IPS-NIHi7 (cell line): ENCODE results near the gene FLVCR1.
"Not testable (repeated sequence)": the region's sequence is repeated elsewhere in the genome, so short reads cannot be mapped to it uniquely, and the experiment has no call there.

Experiments
- DNase-seq: peaks from one replicate; pipeline ENCODE4 v3.0.0; 2012; ENCODE audit warnings: mixed read lengths; ENCODE audit errors: extremely low spot score

Gene FLVCR1

GRCh38 chr1:212857992-212858460 lies at the start of gene FLVCR1:
FLVCR1 (plus strand) TSS chr1:212858275; CDS start chr1:212858453, 178 bp downstream.
- peak; percentile 99 for DNase-seq

DNA sequence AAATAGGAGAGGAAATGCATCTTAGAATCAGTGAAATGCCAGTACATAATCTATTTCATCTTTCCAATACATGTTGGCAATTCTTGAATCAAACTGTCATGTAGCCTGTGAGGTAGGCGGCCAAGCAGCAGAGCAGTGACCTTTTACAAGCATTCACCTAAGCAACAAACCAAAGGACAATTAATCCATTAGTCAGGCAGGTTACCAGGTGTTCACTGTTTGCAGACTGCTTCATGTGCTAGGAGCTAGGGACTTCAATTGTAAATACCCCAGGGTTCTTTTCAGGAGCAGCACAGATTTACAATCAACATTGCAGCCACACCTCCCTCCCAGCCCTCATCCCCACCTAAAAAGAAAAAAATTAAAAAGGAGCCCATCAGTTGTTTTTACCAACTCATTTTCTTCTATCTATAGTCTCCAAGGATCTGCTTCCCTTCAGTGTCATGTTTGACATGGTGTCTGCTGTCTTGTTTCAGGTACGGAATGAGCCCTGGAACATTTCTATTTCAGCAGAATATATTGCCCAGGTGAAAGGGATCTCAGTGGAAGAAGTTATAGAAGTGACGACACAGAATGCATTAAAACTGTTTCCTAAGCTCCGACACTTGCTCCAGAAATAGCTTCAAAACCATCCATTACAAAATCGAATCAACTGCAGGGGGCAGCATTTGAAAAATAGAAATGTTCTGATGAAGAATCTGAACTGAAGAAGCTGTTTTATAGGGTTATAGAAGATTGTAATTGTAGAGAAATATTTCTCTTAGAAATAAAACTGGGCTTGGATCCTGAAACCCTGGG lies 43.3 kb upstream of the FLVCR1 start:
- DNase-seq = peak; percentile 22

GRCh38 chr1:212816567-212817278 lies 41.4 kb upstream of the FLVCR1 start:
- no peak for DNase-seq

GRCh38 chr1:212819726-212820125 lies 38.3 kb upstream of the FLVCR1 start:
- no peak for DNase-seq

DNA sequence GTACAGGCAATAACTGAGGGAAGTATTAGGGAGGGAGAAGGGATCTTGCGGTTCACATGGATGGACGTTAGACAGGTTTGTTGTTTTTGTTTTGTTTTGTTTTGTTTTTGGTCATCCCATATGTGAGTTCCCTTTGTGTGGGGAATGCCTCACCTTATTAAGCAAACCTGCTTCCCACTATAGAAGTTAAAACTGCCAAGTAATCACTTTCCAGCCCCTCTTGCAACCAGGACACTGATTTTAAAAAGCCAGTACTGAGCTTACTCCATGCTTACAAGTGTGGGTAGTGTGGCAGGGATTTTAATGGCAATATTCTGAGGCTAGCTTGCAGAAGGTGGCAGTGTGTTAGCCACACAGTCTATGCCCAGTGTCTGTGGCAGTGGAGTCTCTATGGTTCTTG lies 37.1 kb upstream of the FLVCR1 start:
- no peak for DNase-seq

DNA sequence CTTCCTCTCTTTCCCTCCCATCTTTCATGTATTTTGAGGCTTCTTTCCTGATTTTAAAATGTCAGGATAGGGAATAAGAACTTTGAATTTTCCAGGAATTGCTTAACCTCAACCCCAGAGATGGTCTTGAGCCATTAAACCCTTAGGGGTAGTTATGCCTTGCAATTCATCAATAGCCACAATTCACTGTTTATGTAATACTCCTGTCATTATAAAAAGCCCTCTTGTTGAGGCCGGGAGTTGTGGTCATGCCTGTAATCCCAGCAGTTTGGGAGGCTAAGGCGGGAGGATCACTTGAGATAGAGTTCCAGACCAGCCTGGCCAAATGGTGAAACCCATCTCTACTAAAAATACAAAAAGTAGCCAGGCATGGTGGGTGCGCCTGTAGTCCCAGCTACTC lies 35.1 kb upstream of the FLVCR1 start:
- no peak for DNase-seq

GRCh38 chr1:212824201-212824600 lies 33.9 kb upstream of the FLVCR1 start:
- no peak for DNase-seq

- no peak for DNase-seq
These were observed 32.1 kb upstream of the FLVCR1 start for GRCh38 chr1:212825798-212826452.

GRCh38 chr1:212827171-212827776 lies 30.8 kb upstream of the FLVCR1 start:
- DNase-seq = no peak

DNA sequence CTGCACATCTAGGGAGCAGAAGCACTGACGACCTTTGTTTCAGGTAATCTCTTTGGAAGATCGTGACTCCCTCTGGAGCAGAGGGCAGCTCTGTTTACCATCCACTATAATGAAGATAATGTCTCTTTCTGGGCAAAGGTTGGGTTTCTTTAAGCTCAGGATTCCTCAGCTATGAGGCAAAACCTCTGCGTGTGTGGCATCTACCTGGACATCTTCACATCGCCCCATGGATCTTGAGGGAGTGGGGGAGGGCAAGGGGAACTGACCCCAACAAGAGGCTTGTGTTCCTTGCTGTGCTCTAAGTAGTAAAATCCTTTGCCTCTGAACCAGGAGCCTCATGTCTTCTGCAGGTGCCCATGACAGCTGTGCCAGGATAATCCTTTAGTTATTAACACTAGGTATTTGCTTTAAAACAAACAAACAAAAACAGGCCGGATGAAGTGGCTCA lies 30.2 kb upstream of the FLVCR1 start:
- no peak for DNase-seq

DNA sequence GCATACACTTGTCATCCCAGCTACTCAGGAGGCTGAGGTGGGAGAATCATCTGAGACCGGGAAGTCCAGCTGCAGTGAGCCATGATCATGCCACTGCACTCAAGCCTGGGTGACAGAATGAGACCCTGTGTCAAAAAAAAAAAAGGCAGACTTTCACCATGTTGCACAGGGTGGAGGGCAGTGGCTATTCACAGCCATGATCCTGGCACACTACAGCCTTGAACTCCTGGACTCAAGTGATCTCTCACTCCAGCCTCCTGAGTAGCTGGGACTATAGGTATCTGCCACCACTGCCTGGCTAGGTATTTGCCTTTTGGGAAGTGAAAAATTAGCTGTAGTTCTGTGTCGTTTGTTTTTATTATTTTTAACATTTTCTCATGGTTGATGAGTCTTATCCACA lies 29.7 kb upstream of the FLVCR1 start:
- no peak for DNase-seq

DNA sequence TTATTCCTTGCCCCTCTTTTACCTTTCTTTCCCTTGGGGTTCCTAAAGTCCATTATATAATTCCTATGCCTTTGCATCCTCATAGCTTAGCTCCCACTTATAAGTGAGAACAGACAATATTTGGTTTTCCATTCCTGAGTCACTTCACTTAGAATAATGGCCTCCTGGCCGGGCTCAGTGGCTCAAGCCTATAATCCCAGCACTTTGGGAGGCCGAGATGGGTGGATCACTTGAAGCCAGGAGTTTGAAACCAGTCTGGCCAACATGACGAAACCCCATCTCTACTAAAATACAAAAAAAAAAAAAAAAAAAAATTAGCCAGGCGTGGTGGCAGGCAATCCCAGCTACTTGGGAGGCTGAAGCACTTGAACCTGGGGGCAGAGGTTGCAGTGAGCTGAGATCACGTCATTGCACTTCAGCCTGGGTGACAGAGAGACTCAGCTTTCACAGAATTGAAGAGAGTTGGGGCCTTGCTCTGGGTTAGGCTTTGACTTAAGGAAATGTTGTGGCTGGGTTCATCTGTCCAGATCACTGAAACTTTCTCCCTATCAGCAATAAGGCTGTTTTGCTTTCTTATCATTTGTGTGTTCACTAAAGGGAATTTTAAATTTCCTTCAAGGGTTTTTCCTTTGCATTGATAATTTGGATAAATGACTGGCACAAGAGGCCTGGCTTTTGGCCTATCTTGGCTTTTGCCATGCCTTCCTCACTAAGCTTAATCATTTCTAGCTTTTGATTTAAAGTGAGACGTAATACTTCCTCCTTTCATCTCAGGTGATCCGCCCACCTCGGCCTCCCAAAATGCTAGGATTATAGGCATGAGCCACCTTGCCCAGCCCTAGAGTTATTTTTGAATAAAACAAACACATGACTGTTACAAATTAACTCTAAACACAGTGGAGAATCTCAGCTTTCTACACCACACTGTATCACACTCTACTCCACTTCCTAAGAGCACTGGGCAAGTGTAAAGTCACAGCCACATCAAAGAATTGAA lies 24.6 kb upstream of the FLVCR1 start:
- DNase-seq = not testable (repeated sequence)

- DNase-seq = no peak
These were observed 19.9 kb upstream of the FLVCR1 start for GRCh38 chr1:212838145-212838544.

GRCh38 chr1:212844521-212844920 lies 13.6 kb upstream of the FLVCR1 start:
- DNase-seq = not testable (repeated sequence)

DNA sequence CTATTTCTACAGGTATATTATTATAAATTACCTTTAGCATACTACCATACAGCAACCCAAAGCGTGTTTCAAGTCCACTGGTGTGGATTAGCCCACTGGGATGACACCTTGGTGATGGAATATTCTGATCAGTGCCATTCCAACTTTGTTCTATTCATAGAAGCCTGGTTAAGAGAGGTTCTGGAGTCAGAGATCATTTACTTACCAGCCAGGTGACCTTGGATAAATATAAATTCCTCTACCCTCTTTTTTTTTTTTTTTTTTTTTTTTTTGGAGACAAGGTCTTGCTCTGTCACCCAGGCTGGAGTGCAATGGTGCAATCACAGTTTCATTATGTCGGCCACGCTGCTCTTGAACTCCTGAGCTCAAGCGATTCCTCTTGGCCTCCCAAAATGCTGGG lies 10.5 kb upstream of the FLVCR1 start, which contains the start of gene SPATA45:
Gene SPATA45, minus strand, starts transcription at position 101 of the 400 bp plus-strand sequence. CDS start 11,500 bp downstream, outside the sequence.
- DNase-seq = no peak

DNA sequence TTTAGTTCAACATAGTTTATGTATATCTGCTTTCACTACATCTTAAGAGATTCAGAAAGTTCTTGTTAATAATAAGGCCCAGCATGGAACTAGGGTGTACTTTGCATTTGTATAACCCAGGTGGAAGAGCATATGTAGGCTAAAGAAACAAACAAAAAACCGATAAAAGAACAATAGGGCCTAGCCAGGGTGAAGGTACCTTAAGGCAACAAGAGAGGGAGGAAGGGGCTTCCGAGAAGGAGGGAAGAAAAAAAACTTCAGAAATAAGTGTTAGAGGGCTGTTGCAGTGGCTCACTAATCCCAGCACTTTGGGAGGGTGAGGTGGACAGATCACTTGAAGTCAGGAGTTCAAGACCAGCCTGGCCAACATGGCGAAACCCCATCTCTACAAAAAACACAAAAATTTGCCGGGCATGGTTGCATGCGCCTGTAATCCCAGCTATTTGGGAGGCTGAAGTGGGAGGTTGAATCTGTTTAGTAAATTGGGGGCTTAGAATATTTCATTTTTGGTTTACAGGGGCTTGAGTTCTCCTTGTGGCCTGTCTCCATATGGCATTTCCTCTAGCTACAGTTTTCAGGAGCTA lies 5.9 kb upstream of the FLVCR1 start:
- peak; percentile 67 for DNase-seq

DNA sequence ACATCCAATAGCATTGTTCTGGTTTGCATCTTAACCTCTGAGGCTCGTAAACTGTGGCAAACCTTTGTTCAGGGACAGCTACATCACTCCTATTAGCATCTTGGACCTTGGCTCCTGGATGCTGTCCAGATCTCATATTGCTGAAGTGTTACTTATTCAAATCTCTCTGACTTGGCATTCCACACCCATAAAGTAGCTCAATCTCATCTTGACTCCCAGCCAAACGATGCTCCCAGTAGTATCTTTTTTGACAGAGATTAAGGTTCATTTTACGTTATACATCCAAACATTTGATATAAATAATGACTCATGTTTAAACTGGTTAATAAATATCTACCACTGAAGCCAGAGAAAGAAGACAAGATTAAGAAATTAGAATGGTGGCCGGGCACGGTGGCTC lies 4.4 kb upstream of the FLVCR1 start:
- no peak for DNase-seq

- no peak for DNase-seq
These were observed 1.3 kb upstream of the FLVCR1 start for GRCh38 chr1:212856755-212857154.

DNA sequence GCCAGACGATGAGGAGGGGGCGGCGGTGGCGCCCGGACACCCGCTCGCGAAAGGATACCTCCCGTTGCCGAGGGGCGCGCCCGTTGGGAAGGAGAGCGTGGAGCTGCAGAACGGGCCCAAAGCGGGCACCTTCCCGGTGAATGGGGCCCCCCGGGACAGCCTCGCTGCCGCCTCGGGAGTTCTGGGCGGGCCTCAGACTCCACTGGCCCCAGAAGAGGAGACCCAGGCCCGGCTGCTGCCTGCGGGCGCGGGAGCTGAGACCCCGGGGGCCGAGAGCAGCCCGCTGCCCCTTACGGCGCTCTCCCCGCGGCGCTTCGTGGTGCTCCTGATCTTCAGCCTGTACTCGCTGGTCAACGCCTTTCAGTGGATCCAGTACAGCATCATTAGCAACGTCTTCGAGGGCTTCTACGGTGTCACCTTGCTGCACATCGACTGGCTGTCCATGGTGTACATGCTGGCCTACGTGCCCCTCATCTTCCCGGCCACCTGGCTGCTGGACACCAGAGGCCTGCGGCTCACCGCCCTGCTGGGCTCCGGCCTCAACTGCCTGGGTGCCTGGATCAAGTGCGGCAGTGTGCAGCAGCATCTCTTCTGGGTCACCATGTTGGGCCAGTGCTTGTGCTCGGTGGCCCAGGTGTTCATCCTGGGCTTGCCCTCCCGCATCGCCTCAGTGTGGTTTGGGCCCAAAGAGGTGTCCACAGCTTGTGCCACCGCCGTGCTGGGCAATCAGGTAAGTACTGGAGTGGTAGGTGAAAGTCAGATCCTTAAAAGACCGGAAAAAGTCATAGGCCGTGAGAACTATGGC lies 588 bp downstream of the FLVCR1 start:
- DNase-seq = peak; percentile 29
